CD14-positive monocyte (primary cell): ENCODE results near the gene LRP8. TPM values are rescaled to one million over a fixed set of nuclear protein-coding genes. Genes with fewer than 3 reads are reported as not detected.

Experiments
- DNase-seq, 3 donors: peaks; one replicate each; pipeline ENCODE4 v3.0.0-alpha.2; 2011 to 2022
- H2AFZ ChIP-seq: 2 replicates; pipeline ENCODE4 v1.6.0; 2012; ENCODE audit warnings: mild to moderate bottlenecking, low read depth, low read length, inconsistent platforms; ENCODE audit not compliant: insufficient read depth, poor library complexity, severe bottlenecking
- H3K27ac ChIP-seq, 2 donors: 1 replicate in 1 of 2; 2 replicates in 1 of 2; pipeline ENCODE4 v1.5.1; 2012 to 2013; ENCODE audit warnings: low read length in 2 of 2, control low read depth in 1 of 2, inconsistent platforms in 1 of 2, low read depth in 1 of 2, mild to moderate bottlenecking in 1 of 2
- H3K27me3 ChIP-seq, 2 donors: one replicate each; pipeline versions ENCODE4 v1.6.0 to v1.6.1; 2011 to 2013; ENCODE audit warnings: low read length in 2 of 2; ENCODE audit not compliant: control insufficient read depth in 2 of 2, insufficient read depth in 2 of 2
- H3K36me3 ChIP-seq, 2 donors: replicated peaks in 1 of 2; 1 replicate in 1 of 2; 2 replicates in 1 of 2; pipeline versions ENCODE4 v1.5.1 to v1.6.1; 2012 to 2013; ENCODE audit warnings: low read length in 2 of 2, control low read depth in 1 of 2, inconsistent platforms in 1 of 2, mild to moderate bottlenecking in 1 of 2; ENCODE audit not compliant: insufficient read depth in 2 of 2, control insufficient read depth in 1 of 2
- H3K4me1 ChIP-seq, 2 donors: 1 replicate in 1 of 2; 2 replicates in 1 of 2; pipeline versions ENCODE4 v1.5.1 to v1.6.1; 2012 to 2013; ENCODE audit warnings: low read length in 2 of 2, control low read depth in 1 of 2, inconsistent platforms in 1 of 2, mild to moderate bottlenecking in 1 of 2, moderate library complexity in 1 of 2; ENCODE audit not compliant: insufficient read depth in 2 of 2, control insufficient read depth in 1 of 2
- H3K4me2 ChIP-seq: replicated peaks from 2 replicates; pipeline ENCODE3; 2012; ENCODE audit warnings: low read length, moderate library complexity, mild to moderate bottlenecking; ENCODE audit not compliant: poor library complexity, severe bottlenecking; ENCODE audit errors: extremely low read depth
- H3K4me3 ChIP-seq, 3 experiments: fragments of 200-600 bp in 1 of 3; sonication (generic) in 1 of 3; replicated peaks in 1 of 3; 1 replicate in 2 of 3; 2 replicates in 1 of 3; pipeline ENCODE4 v1.5.1; 2011 to 2013; ENCODE audit warnings: low read length in 3 of 3, mild to moderate bottlenecking in 3 of 3, control low read depth in 2 of 3, low read depth in 2 of 3, inconsistent platforms in 1 of 3, moderate library complexity in 1 of 3
- H3K79me2 ChIP-seq: 2 replicates; pipeline ENCODE4 v1.6.0; 2012; ENCODE audit warnings: mild to moderate bottlenecking, control low read depth, inconsistent platforms, low read length, moderate library complexity; ENCODE audit not compliant: insufficient read depth
- H3K9ac ChIP-seq: 2 replicates; pipeline ENCODE4 v1.6.0; 2017; ENCODE audit warnings: low read length, mild to moderate bottlenecking; ENCODE audit not compliant: insufficient read depth, poor library complexity, severe bottlenecking
- H3K9me3 ChIP-seq, 2 donors: replicated peaks in 1 of 2; 1 replicate in 1 of 2; 2 replicates in 1 of 2; pipeline versions ENCODE4 v1.5.1 to v1.6.1; 2012 to 2013; ENCODE audit warnings: low read length in 2 of 2, control low read depth in 1 of 2; ENCODE audit not compliant: control insufficient read depth in 1 of 2, insufficient read depth in 1 of 2
- H4K20me1 ChIP-seq: 2 replicates; pipeline ENCODE4 v1.6.0; 2012; ENCODE audit warnings: mild to moderate bottlenecking, low read length, control low read depth, moderate library complexity; ENCODE audit not compliant: insufficient read depth
- H3K27ac Mint-ChIP-seq, 7 donors: one replicate each; pipeline ENCODE4 v1.8.0; 2020; ENCODE audit warnings: mild to moderate bottlenecking in 7 of 7, mixed read lengths in 7 of 7, moderate library complexity in 6 of 7, inconsistent platforms in 2 of 7
- H3K27me3 Mint-ChIP-seq, 3 donors: one replicate each; pipeline ENCODE4 v1.8.0; 2021 to 2022; ENCODE audit warnings: low read depth in 3 of 3, mild to moderate bottlenecking in 3 of 3, mixed read lengths in 3 of 3, moderate library complexity in 3 of 3, inconsistent platforms in 1 of 3
- H3K36me3 Mint-ChIP-seq, 2 donors: one replicate each; pipeline ENCODE4 v1.8.0; 2020; ENCODE audit warnings: mixed read lengths in 2 of 2, inconsistent platforms in 1 of 2, mild to moderate bottlenecking in 1 of 2
- H3K4me1 Mint-ChIP-seq: one replicate; pipeline ENCODE4 v1.8.0; 2020; ENCODE audit warnings: mild to moderate bottlenecking, mixed read lengths
- H3K4me3 Mint-ChIP-seq, 2 donors: one replicate each; pipeline ENCODE4 v1.8.0; 2020; ENCODE audit warnings: mild to moderate bottlenecking in 2 of 2, mixed read lengths in 2 of 2, moderate library complexity in 1 of 2
- H3K9me3 Mint-ChIP-seq, 7 donors: one replicate each; pipeline ENCODE4 v1.8.0; 2020 to 2022; ENCODE audit warnings: mixed read lengths in 7 of 7, mild to moderate bottlenecking in 6 of 7, moderate library complexity in 6 of 7, inconsistent platforms in 2 of 7
- WGBS: methylation state at CpG from one replicate; pipeline ENCODE4 v1.1.5; 2013; ENCODE audit warnings: missing lambda C conversion rate; ENCODE audit not compliant: insufficient coverage; 5-methylcytosine and 5-hydroxymethylcytosine counted together
- intact Hi-C, 2 donors: fragments of 100-400 bp; cut with micrococcal nuclease; formaldehyde crosslinking; loops; one replicate each; pipeline versions ENCODE4 v1.15.0 to v1.15.1; 2023
- polyA plus RNA-seq, 3 donors: library from polyadenylated mRNA; depleted of rRNA in 1 of 3; unstranded in 2 of 3; stranded (reverse) in 1 of 3; fragments of 300-500 nt in 2 of 3; fragments of >200 nt in 1 of 3; fragmentation: Illumina TruSeq in 2 of 3; gene quantifications; 1 replicate in 2 of 3; 2 replicates in 1 of 3; pipeline ENCODE4 v1.2.3, GENCODE V29; 2012 to 2021
- TF ChIP-seq, protein P1 (sequence below): fragments of 200-600 bp; IDR thresholded peaks from one replicate; pipeline ENCODE4 v1.8.0; 2022; ENCODE audit warnings: antibody characterized with exemption, mild to moderate bottlenecking

Gene LRP8
- polyA plus RNA-seq, 3 donors: 0.76 to 11.3 (median 0.95) TPM

GRCh38 chr1:53198241-53198651, 129.6 kb downstream of the LRP8 start:
- Histone ChIP-seq H3K27ac (peak overlapping the region in 1 of 2 donors; percentile 96), H3K4me3 (peak overlapping the region in 2 of 3 experiments; percentile 94 to 96), H3K9me3 (no peaks in the 10 kb centered on the region), H3K9ac (no peak overlapping the region), H3K79me2 (peaks cover 28% of the 10 kb centered on the region), H4K20me1 (no peaks in the 10 kb centered on the region), H3K4me1 (peaks cover 21 to 26% of the 10 kb centered on the region in 2 donors), H3K27me3 (no peaks in the 10 kb centered on the region), H2AFZ (no peak overlapping the region), H3K4me2 (peak overlapping the region; percentile 97), H3K36me3 (peaks cover 22 to 28% of the 10 kb centered on the region in 2 donors)
- Mint-ChIP-seq H3K4me3 (peak overlapping the region in 1 of 2 donors; percentile 97), H3K27ac (peak overlapping the region; percentile 25 to 98 (median 96)), H3K4me1 (peaks cover 22% of the 10 kb centered on the region), H3K27me3 (no peaks in the 10 kb centered on the region), H3K9me3 (peaks cover 0 to 1% (median 0%) of the 10 kb centered on the region in 7 donors), H3K36me3 (peaks cover 25 to 32% of the 10 kb centered on the region in 2 donors)
- intact Hi-C loops: no loop called here
- WGBS: 67% methylated on average over 1 of the region's 4 CpGs
- DNase-seq: no peak
- TF ChIP-seq, protein P1, sequence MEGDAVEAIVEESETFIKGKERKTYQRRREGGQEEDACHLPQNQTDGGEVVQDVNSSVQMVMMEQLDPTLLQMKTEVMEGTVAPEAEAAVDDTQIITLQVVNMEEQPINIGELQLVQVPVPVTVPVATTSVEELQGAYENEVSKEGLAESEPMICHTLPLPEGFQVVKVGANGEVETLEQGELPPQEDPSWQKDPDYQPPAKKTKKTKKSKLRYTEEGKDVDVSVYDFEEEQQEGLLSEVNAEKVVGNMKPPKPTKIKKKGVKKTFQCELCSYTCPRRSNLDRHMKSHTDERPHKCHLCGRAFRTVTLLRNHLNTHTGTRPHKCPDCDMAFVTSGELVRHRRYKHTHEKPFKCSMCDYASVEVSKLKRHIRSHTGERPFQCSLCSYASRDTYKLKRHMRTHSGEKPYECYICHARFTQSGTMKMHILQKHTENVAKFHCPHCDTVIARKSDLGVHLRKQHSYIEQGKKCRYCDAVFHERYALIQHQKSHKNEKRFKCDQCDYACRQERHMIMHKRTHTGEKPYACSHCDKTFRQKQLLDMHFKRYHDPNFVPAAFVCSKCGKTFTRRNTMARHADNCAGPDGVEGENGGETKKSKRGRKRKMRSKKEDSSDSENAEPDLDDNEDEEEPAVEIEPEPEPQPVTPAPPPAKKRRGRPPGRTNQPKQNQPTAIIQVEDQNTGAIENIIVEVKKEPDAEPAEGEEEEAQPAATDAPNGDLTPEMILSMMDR: no peak

DNA sequence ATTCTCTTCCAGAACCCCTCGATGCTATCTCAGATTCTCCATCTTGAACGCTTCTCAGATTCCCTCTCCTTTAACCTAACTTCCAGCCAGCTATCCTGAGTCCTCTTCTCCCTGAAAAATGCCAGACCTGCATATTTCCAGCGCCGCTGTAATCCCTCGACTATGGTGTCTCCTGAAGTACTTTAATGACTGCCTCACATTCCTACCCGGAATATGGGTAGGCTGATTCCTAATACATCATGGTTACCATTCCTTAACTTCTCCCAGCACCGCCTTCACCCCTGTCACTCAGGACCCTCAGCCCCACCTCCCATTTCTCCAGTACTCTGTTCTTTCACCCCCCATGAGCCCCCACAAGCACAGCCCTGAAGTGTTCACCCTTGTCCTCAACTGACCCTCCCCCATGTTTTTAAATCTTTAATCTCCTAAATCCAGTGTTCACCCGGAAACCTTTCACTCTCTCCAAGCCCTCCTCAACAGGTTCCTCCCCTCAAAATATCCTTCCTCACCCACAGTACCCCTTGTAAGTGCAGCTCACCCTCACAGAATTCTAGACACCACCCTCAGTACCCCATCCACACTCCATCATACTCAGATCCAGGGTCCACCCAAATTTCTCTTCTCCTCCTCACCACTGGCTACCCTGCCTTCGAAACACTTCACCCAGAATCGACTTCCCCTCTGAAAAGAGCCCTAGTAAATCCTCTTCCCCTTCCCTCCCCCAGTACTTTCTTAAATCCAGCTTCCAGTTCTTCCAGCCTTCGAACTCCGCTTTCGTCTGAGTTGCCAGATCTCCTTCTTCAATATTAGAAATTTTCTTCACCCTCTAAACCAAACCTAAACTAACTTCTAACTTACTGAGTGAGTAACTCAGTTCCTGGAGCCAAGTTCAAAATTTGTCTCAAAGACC, 130.3 kb downstream of the LRP8 start:
- peaks cover 15 to 21% of the 10 kb centered on the region in 2 donors for H3K36me3 ChIP-seq
- intact Hi-C loops: no loop called here
- Mint-ChIP-seq H3K9me3 (peaks cover 0 to 1% (median 0%) of the 10 kb centered on the region in 7 donors), H3K27ac (peak overlapping the region; percentile 96 to 98 (median 96)), H3K4me1 (peaks cover 22% of the 10 kb centered on the region), H3K36me3 (peaks cover 18 to 25% of the 10 kb centered on the region in 2 donors), H3K27me3 (no peaks in the 10 kb centered on the region), H3K4me3 (peak overlapping the region; percentile 94 to 97)
- H3K4me1 ChIP-seq: peaks cover 21 to 26% of the 10 kb centered on the region in 2 donors
- peak overlapping the region; percentile 84 to 96 for H3K27ac ChIP-seq
- TF ChIP-seq, protein P1: no peak
- H3K9me3 ChIP-seq: no peaks in the 10 kb centered on the region
- peak overlapping the region; percentile 97 for H3K4me2 ChIP-seq
- H3K4me3 ChIP-seq: peak overlapping the region; percentile 87 to 96 (median 94)
- peak overlapping the region; percentile 99 for H3K9ac ChIP-seq
- DNase-seq: peak; percentile 12 to 20 (median 18)
- no peaks in the 10 kb centered on the region for H3K27me3 ChIP-seq
- peak overlapping the region; percentile 85 for H2AFZ ChIP-seq
- WGBS: 14% methylated on average over 13 of the region's 13 CpGs
- H3K79me2 ChIP-seq: peaks cover 28% of the 10 kb centered on the region
- H4K20me1 ChIP-seq: no peaks in the 10 kb centered on the region
